H1 (cell line): ENCODE results near the gene ARHGAP26. TPM values are rescaled to one million over a fixed set of nuclear protein-coding genes. Genes with fewer than 3 reads are reported as not detected.

Experiments used
- CTCF ChIA-PET: fragments of 300-600 bp; sonication (Branson Sonifier 250); formaldehyde crosslinking; loops from one replicate; lab custom pipeline; 2021; ENCODE audit not compliant: partially characterized antibody; lab: Charles Lee
- POLR2A ChIA-PET: fragments of 300-600 bp; sonication (Branson Sonifier 250); formaldehyde crosslinking; loops from one replicate; lab custom pipeline; 2021; ENCODE audit warnings: inconsistent platforms; ENCODE audit not compliant: partially characterized antibody; lab: Charles Lee
- DNase-seq, 2 experiments: peaks; one replicate each; pipeline versions ENCODE4 v3.0.0 to v3.0.0-alpha.2; 2010 to 2022; ENCODE audit warnings: low spot score in 2 of 2, low read depth in 1 of 2, mixed read lengths in 1 of 2
- FAIRE-seq: peaks from 2 replicates; lab custom pipeline; 2011; peaks lifted over from hg19 to GRCh38; lab: Jason Lieb, UNC
- H2AFZ ChIP-seq: 2 replicates; pipeline ENCODE4 v1.8.1; 2012; ENCODE audit warnings: low read length, inconsistent platforms
- H2AK5ac ChIP-seq: 2 replicates; pipeline ENCODE4 v1.6.1; 2013; ENCODE audit warnings: low read depth, low read length
- H2BK120ac ChIP-seq: replicated peaks from 2 replicates; pipeline ENCODE3; 2013; ENCODE audit warnings: low read depth, low read length, inconsistent platforms
- H2BK12ac ChIP-seq: 2 replicates; pipeline ENCODE4 v1.6.1; 2013; ENCODE audit warnings: low read depth, low read length
- H2BK15ac ChIP-seq: 2 replicates; pipeline ENCODE4 v1.6.1; 2013; ENCODE audit warnings: low read length
- H2BK20ac ChIP-seq: 2 replicates; pipeline ENCODE4 v1.6.1; 2013; ENCODE audit warnings: low read length
- H2BK5ac ChIP-seq: 2 replicates; pipeline ENCODE4 v1.6.1; 2013; ENCODE audit warnings: low read depth, low read length
- H3K14ac ChIP-seq: 2 replicates; pipeline ENCODE4 v1.6.1; 2013; ENCODE audit warnings: inconsistent platforms; ENCODE audit not compliant: insufficient read length
- H3K18ac ChIP-seq: 2 replicates; pipeline ENCODE4 v1.6.1; 2013; ENCODE audit warnings: low read length; ENCODE audit errors: extremely low read depth
- H3K23ac ChIP-seq: 2 replicates; pipeline ENCODE4 v1.6.1; 2013; ENCODE audit warnings: inconsistent platforms; ENCODE audit not compliant: insufficient read length
- H3K23me2 ChIP-seq: 2 replicates; pipeline ENCODE4 v1.6.1; 2013; ENCODE audit warnings: low read depth, low read length
- H3K27ac ChIP-seq: 2 replicates; pipeline ENCODE4 v1.6.1; 2011; ENCODE audit warnings: low read depth, low read length, inconsistent platforms
- H3K27me3 ChIP-seq, 4 experiments: replicated peaks in 1 of 4; 1 replicate in 1 of 4; 2 replicates in 3 of 4; pipeline versions ENCODE4 v1.6.1 to v1.8.1; 2011 to 2013; ENCODE audit warnings: low read length in 3 of 4, mild to moderate bottlenecking in 3 of 4, inconsistent platforms in 2 of 4, mixed read lengths in 2 of 4, moderate library complexity in 1 of 4; ENCODE audit not compliant: control insufficient read depth in 3 of 4, insufficient read depth in 3 of 4; ENCODE audit errors: extremely low read depth in 1 of 4
- H3K36me3 ChIP-seq, 4 experiments: 2 replicates each; pipeline versions ENCODE4 v1.6.1 to v1.8.1; 2011 to 2013; ENCODE audit warnings: mild to moderate bottlenecking in 4 of 4, low read length in 3 of 4, moderate library complexity in 2 of 4, control low read depth in 1 of 4, inconsistent platforms in 1 of 4; ENCODE audit not compliant: insufficient read depth in 4 of 4, control insufficient read depth in 2 of 4
- H3K4ac ChIP-seq: replicated peaks from 2 replicates; pipeline ENCODE3; 2013; ENCODE audit warnings: low read length, low read depth, mixed read lengths, inconsistent platforms; ENCODE audit not compliant: insufficient read length
- H3K4me1 ChIP-seq, 4 experiments: replicated peaks in 1 of 4; 1 replicate in 1 of 4; 2 replicates in 3 of 4; pipeline versions ENCODE4 v1.6.1 to v1.8.1; 2011 to 2013; ENCODE audit warnings: low read length in 3 of 4, inconsistent platforms in 2 of 4, mixed read lengths in 1 of 4; ENCODE audit not compliant: insufficient read depth in 4 of 4, control insufficient read depth in 3 of 4
- H3K4me2 ChIP-seq, 2 experiments: 2 replicates each; pipeline versions ENCODE4 v1.6.1 to v1.8.1; 2011 to 2013; ENCODE audit warnings: low read depth in 2 of 2, low read length in 2 of 2, control low read depth in 1 of 2, inconsistent platforms in 1 of 2, mild to moderate bottlenecking in 1 of 2; ENCODE audit not compliant: insufficient read depth in 1 of 2
- H3K4me3 ChIP-seq, 4 experiments: fragments of 200-600, 300-600 bp in 1 of 4; sonication (generic), shearing (Covaris generic), sonication (Bioruptor Twin) in 1 of 4; 2 replicates each; pipeline versions ENCODE4 v1.5.1 to v1.8.1; 2011 to 2016; ENCODE audit warnings: low read length in 4 of 4, low read depth in 3 of 4, control low read depth in 2 of 4, inconsistent platforms in 2 of 4, mild to moderate bottlenecking in 2 of 4, mixed read lengths in 1 of 4, moderate library complexity in 1 of 4; ENCODE audit not compliant: insufficient read depth in 2 of 4; ENCODE audit errors: extremely low read depth in 1 of 4
- H3K56ac ChIP-seq: replicated peaks from 2 replicates; pipeline ENCODE3; 2013; ENCODE audit warnings: low read depth, mild to moderate bottlenecking, mixed read lengths, low read length, inconsistent platforms; ENCODE audit not compliant: insufficient read length
- H3K79me1 ChIP-seq: 2 replicates; pipeline ENCODE4 v1.6.1; 2013; ENCODE audit warnings: low read depth, low read length, control low read depth
- H3K79me2 ChIP-seq, 2 experiments: 2 replicates each; pipeline versions ENCODE4 v1.6.1 to v1.8.1; 2012 to 2013; ENCODE audit warnings: low read length in 2 of 2, mild to moderate bottlenecking in 2 of 2, inconsistent platforms in 1 of 2; ENCODE audit not compliant: insufficient read depth in 2 of 2, control insufficient read depth in 1 of 2
- H3K9ac ChIP-seq, 4 experiments: replicated peaks in 1 of 4; 1 replicate in 1 of 4; 2 replicates in 3 of 4; pipeline versions ENCODE4 v1.6.1 to v1.8.1; 2011 to 2013; ENCODE audit warnings: low read depth in 3 of 4, low read length in 3 of 4, control low read depth in 2 of 4, mild to moderate bottlenecking in 2 of 4, moderate library complexity in 2 of 4, inconsistent platforms in 1 of 4; ENCODE audit errors: extremely low read depth in 1 of 4
- H3K9me3 ChIP-seq, 2 experiments: 2 replicates each; pipeline versions ENCODE4 v1.6.1 to v1.8.1; 2012 to 2013; ENCODE audit warnings: mild to moderate bottlenecking in 2 of 2, moderate library complexity in 2 of 2, control low read depth in 1 of 2, inconsistent platforms in 1 of 2, low read depth in 1 of 2, low read length in 1 of 2, mixed read lengths in 1 of 2; ENCODE audit not compliant: insufficient read depth in 2 of 2
- H4K20me1 ChIP-seq, 2 experiments: replicated peaks in 1 of 2; 2 replicates each; pipeline versions ENCODE3 to v1.8.1; 2011 to 2013; ENCODE audit warnings: inconsistent platforms in 2 of 2, low read length in 2 of 2, mild to moderate bottlenecking in 1 of 2; ENCODE audit not compliant: insufficient read depth in 2 of 2, control insufficient read depth in 1 of 2
- H4K5ac ChIP-seq: 2 replicates; pipeline ENCODE4 v1.6.1; 2013; ENCODE audit warnings: low read length, low read depth, mixed read lengths, inconsistent platforms; ENCODE audit not compliant: insufficient read length
- H4K8ac ChIP-seq: 2 replicates; pipeline ENCODE4 v1.8.0; 2013; ENCODE audit warnings: mild to moderate bottlenecking, moderate library complexity, low read length, inconsistent platforms; ENCODE audit not compliant: insufficient read depth; ENCODE audit errors: extremely low read depth
- H4K91ac ChIP-seq: replicated peaks from 2 replicates; pipeline ENCODE3; 2013; ENCODE audit warnings: low read length, mixed read lengths, inconsistent platforms; ENCODE audit not compliant: insufficient read length
- CREB1 ChIP-seq: IDR thresholded peaks from 2 replicates; pipeline ENCODE4 v1.6.1; 2012; ENCODE audit warnings: inconsistent platforms
- POLR2AphosphoS5 ChIP-seq: IDR thresholded peaks from 2 replicates; pipeline ENCODE4 v1.6.1; 2011; ENCODE audit warnings: low read depth, low read length
- RAD21 ChIP-seq, 2 experiments: IDR thresholded peaks in 1 of 2; conservative IDR thresholded peaks in 1 of 2; 2 replicates each; pipeline ENCODE4 v1.6.1; 2011; ENCODE audit warnings: low read depth in 2 of 2, low read length in 2 of 2, improper control_type of control experiment in 1 of 2, inconsistent platforms in 1 of 2, mild to moderate bottlenecking in 1 of 2, moderate library complexity in 1 of 2
- SIN3A ChIP-seq, 2 experiments: IDR thresholded peaks in 1 of 2; conservative IDR thresholded peaks in 1 of 2; 2 replicates each; pipeline ENCODE4 v1.6.1; 2011 to 2012; ENCODE audit warnings: low read length in 2 of 2, improper control_type of control experiment in 1 of 2, low read depth in 1 of 2, mild to moderate bottlenecking in 1 of 2
- WGBS, 2 experiments: shearing (Covaris generic) in 1 of 2; methylation state at CpG; one replicate each; pipeline versions ENCODE4 v1.1.6 to v1.1.7; 2013 to 2015; ENCODE audit warnings: low lambda C conversion rate in 2 of 2, mixed read lengths in 2 of 2, inconsistent platforms in 1 of 2, low coverage in 1 of 2, missing lambda C conversion rate in 1 of 2; ENCODE audit not compliant: insufficient replicate concordance in 2 of 2, insufficient coverage in 1 of 2, insufficient read length in 1 of 2; ENCODE audit errors: extremely low coverage in 1 of 2, missing lambda C conversion rate in 1 of 2; 5-methylcytosine and 5-hydroxymethylcytosine counted together
- polyA plus RNA-seq, 7 experiments: library from polyadenylated mRNA; depleted of rRNA in 3 of 7; stranded (reverse) in 5 of 7; unstranded in 2 of 7; fragments of >200 nt in 5 of 7; fragments of 200-250 nt in 2 of 7; gene quantifications; 1 replicate in 5 of 7; 2 replicates in 1 of 7; 4 replicates in 1 of 7; pipeline versions ENCODE4 v1.2.1 to v1.2.3, GENCODE V29; 2011 to 2013; ENCODE audit warnings: missing spikeins in 2 of 7, mixed read lengths in 2 of 7
- total RNA-seq: library from RNA; stranded (reverse); fragmentation: NEBNext Ultra II Directional; extraction: Animal tissue kit (Norgen Biotek cat#: 25700); gene quantifications from 2 replicates; pipeline ENCODE4 v1.2.1, GENCODE V29; 2021

Gene ARHGAP26
- total and polyA plus RNA-seq, 2 of the 8 experiments (the other 6 are each of a cell fraction or from before 2014, with no cell fraction given), result 7.1 to 24.8 TPM

DNA sequence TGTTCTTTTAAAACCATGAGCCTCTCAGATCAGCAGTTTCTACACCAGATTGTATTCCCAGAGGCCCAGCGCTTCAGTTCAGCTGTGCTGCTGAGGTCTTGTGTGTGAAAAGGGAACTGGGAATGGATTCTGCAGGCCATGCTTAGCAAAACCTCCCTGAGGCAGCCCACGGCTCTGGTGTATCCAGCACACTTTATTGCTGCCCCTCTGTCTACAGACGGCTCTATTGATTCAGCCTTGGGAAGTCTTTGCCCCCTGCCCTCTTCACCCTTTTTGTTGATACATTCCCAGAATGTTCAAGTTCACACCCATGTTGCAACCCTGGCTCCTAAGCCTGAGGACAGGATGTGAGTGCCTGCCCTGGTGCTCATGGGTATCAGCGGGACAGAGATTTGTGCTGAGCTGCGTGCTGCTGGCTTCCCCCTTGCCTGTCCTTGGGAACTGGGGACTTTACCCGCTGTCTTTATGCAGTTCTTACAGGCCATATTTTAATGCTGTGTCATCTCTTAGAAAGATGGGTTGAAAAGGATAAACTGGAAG, 37.3 kb downstream of the ARHGAP26 start:
- Histone ChIP-seq H4K20me1 (peaks cover 0 to 10% of the 10 kb centered on the region in 2 experiments), H3K14ac (no peak overlapping the region), H2BK20ac (no peak overlapping the region), H2BK120ac (no peak overlapping the region), H3K27me3 (no peaks in the 10 kb centered on the region; a peak in 1 of 7 replicates), H3K9ac (no peak overlapping the region; a peak in 1 of 7 replicates), H3K23me2 (no peaks in the 10 kb centered on the region), H2BK12ac (no peak overlapping the region), H3K4me3 (no peak overlapping the region), H3K23ac (no peak overlapping the region), H3K9me3 (no peaks in the 10 kb centered on the region), H3K79me2 (peaks cover 0 to 53% of the 10 kb centered on the region in 2 experiments; a peak in 2 of 4 replicates), H2AK5ac (no peak overlapping the region), H2AFZ (no peak overlapping the region), H3K4me1 (peaks cover 2 to 12% (median 7%) of the 10 kb centered on the region in 4 experiments; a peak in 4 of 7 replicates), H3K4ac (no peak overlapping the region), H3K79me1 (peaks cover 11% of the 10 kb centered on the region), H3K36me3 (no peaks in the 10 kb centered on the region), H2BK15ac (no peak overlapping the region), H4K8ac (no peak overlapping the region), H3K56ac (no peak overlapping the region), H2BK5ac (no peak overlapping the region), H4K5ac (no peak overlapping the region), H4K91ac (no peak overlapping the region), H3K27ac (no peak overlapping the region), H3K4me2 (no peak overlapping the region), H3K18ac (no peak overlapping the region)
- TF ChIP-seq POLR2AphosphoS5, result no peak
- TF ChIP-seq SIN3A (conservative IDR thresholded peaks at IDR 0.05 in 1 of 2, IDR thresholded peaks at IDR 0.05 in 1 of 2; ENCODE audit: low read depth in 1 of 2, low read length in 2 of 2), result no peak
- no peak for TF ChIP-seq RAD21 (IDR thresholded peaks at IDR 0.05 in 1 of 2, conservative IDR thresholded peaks at IDR 0.05 in 1 of 2; ENCODE audit: low read depth in 2 of 2, low read length in 2 of 2)
- no peak for TF ChIP-seq CREB1
- WGBS, 2 experiments, result 89% methylated on average over 6 of the region's 6 CpGs; no CpG with 5 or more reads in 1 of the 2 experiments
- DNase-seq (no peak), FAIRE-seq (no peak)
- ChIA-PET POLR2A (interaction anchor here (1.1 kb wide), 1 partner anchor 11 kb away, joined by 3 read pairs; no protein-coding TSS in a partner anchor), CTCF (interaction anchor here (1.3 to 3.5 kb wide), 8 partner anchors 9 to 60 kb away, joined by 3 to 25 read pairs (median 6); no protein-coding TSS in a partner anchor)
